GM18499 (cell line): ENCODE measurements around the gene HAGH.
A peak's percentile ranks its signal among the peaks of the same experiment; 100 is the strongest.
"Not testable (repeated sequence)": the region's sequence is repeated elsewhere in the genome, so short reads cannot be mapped to it uniquely, and the experiment has no call there.

Source experiments
- ATAC-seq: cut with Tn5 transposase; IDR thresholded peaks from one replicate; pipeline ENCODE4 v1.9.1; 2021; ENCODE audit warnings: moderate number of reproducible peaks; ENCODE audit not compliant: insufficient read depth, unreplicated experiment

Gene HAGH

DNA sequence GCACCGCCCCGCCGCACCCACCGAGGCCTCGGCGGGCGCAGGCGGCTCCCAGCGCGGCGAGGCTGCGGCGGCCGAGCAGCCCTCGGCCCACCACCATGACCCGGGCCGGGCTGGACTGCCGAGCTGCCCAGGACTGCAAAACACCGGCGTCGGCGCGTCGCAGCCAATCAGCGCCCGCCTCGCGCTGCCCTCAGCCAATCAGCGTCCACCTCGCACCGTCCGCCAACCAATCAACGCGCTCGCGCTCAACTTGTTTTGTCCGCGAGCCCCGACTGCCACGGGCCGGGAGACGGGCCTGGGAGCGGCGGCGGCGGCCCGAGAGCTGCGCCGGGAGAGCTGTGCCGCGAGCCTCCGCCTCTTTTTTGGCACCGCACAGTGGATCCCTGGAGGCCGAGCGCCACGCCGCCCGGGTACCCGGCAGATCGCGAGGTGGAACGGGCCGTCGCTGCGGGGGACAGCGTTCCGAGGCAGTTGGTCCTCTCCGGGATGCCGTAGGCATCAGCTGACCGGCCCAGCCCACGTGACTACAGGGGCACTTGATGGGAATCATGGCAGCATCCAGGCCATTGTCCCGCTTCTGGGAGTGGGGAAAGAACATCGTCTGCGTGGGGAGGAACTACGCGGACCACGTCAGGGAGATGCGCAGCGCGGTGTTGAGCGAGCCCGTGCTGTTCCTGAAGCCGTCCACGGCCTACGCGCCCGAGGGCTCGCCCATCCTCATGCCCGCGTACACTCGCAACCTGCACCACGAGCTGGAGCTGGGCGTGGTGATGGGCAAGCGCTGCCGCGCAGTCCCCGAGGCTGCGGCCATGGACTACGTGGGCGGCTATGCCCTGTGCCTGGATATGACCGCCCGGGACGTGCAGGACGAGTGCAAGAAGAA lies at the start of gene HAGH, which contains the start of gene FAHD1:
Gene HAGH, minus strand, starts transcription at position 135 of the 883 bp plus-strand sequence. Its CDS starts 38 bp downstream, at position 97.
Gene FAHD1, plus strand, starts transcription at position 516 of the 883 bp plus-strand sequence. Its CDS starts 33 bp downstream, at position 549.
- peak; percentile 51 for ATAC-seq

- not testable (repeated sequence) for ATAC-seq
Measured at GRCh38 chr16:1876066-1876465, 49.4 kb upstream of the HAGH start.

GRCh38 chr16:1874854-1875253 lies 48.2 kb upstream of the HAGH start:
- no peak for ATAC-seq

GRCh38 chr16:1871974-1872635 lies 45.5 kb upstream of the HAGH start, which contains the start of gene MEIOB:
Gene MEIOB (minus strand): TSS chr16:1872164. CDS start chr16:1868175, 3,989 bp downstream.
- no peak for ATAC-seq

DNA sequence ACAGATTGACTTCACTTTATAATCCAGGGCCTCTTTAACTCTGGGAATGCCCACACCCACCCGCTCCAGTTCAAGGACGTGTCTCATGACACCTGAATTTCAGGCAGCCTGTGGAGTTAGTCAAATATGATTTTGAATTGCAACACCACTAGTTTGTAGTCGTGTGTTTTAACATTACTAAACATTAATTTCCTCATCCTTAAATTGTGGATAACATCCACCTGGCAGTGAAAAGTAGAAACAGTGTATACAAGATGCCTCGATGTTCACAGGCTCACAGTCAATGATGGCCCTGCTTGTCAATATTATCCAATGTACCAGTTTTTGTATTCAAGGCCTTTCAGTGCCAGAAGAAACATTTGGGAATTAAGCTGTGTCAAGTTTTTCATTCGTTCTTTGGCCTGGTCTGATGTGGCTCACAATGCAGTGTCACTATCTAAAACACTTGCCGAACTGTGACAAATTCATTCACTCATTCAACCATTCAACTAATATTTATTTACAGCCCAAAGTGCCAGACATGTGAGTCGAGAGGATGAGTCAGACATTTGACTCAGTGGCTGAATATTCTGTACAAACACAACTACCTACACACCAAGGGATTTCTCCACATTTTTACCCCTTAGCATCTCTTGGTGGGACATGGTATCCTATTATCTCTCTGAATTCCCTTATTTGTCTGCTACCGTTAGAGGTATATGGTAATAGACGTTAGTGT lies 43.9 kb upstream of the HAGH start:
- ATAC-seq: no peak

DNA sequence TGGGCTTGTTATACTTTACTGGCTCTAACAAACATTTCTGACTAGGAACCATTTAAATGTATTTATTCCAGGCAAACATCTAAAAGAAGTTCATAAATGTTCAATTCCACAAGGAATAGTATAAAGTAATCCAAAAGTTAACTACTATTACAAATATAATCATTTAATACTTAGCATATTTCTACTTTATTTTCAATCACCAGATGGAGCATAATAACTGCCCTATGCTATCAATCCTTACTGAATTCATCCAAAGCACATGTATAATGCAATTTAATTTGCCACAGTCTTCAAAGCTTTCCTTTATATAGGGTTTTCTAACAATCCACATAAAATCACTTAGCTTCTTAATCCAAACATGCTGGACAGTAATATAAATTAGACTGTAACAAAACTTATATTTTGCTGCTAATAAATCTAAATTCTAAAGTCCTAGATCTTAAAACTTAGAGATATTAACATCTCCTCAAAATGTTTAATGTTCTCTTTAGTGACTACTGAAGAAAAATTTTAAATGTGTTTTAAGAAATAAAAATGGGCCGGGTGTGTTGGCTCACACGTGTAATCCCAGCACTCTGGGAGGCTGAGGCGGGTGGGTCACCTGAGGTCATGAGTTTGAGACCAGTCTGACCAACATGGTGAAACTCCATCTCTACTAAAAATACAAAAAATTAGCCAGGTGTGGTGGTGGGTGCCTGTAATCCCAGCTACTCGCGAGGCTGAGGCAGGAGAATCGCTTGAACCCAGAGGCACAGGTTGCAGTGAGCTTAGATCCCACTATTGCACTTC lies 39.5 kb upstream of the HAGH start:
- no peak for ATAC-seq

DNA sequence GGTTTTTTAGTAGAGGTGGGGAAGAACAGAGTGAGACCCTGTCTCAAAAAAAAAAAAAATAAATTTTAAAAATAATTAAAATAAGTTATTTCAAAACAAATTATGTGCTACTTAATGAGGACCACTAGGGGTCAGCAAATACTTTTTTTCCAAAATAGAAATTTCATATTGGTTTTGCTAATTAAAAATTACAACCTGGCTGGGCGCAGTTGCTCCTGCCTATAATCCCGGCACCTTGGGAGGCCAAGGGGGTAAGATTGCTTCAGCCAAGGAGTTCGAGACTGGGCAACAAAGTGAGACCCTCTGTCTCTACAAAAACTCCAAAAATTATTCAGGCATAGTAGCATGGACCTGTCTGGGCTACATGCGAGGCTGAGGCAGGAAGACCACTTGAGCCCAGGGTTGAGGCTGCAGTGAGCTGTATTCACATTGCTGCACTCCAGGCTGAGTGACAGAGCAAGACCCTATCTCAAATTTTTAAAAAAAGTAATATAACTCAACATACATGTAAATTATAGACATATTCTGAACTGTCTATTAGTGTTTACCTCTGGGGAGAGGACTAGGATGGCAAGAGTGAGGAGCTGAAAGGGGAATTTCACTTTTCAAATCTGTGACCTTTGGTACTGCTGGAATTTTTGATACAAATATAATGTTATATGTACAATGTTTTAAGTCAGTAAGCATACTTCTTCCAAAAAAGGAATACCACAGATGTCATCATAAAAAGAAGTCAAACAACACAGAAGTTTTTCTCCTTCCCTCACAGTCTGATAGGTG lies 37.2 kb upstream of the HAGH start:
- ATAC-seq: no peak

- no peak for ATAC-seq
Measured at GRCh38 chr16:1862394-1862793, 35.8 kb upstream of the HAGH start.

GRCh38 chr16:1861730-1862129 lies 35.1 kb upstream of the HAGH start:
- ATAC-seq: no peak

DNA sequence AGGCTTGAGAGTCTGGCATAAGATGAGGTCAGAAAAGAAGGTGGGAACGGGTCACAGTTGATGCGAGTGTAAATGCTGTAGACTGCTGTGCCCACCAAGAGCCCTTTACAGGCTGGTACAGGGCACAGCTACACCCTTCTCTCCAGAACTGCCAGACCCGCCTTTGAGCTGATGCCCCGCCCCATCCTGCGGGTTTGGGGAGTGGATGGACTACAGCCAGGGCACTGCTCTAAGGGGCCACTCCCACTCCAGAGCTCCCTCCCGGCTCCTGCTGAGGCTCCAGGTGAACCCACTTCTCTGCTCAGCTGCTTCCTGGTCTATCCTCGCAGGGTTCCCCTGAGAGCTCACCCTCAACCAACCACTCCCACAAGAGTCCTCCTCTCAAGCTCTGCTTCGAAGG lies 33.0 kb upstream of the HAGH start:
- ATAC-seq: no peak

GRCh38 chr16:1858189-1858865 lies 31.7 kb upstream of the HAGH start:
- no peak for ATAC-seq

DNA sequence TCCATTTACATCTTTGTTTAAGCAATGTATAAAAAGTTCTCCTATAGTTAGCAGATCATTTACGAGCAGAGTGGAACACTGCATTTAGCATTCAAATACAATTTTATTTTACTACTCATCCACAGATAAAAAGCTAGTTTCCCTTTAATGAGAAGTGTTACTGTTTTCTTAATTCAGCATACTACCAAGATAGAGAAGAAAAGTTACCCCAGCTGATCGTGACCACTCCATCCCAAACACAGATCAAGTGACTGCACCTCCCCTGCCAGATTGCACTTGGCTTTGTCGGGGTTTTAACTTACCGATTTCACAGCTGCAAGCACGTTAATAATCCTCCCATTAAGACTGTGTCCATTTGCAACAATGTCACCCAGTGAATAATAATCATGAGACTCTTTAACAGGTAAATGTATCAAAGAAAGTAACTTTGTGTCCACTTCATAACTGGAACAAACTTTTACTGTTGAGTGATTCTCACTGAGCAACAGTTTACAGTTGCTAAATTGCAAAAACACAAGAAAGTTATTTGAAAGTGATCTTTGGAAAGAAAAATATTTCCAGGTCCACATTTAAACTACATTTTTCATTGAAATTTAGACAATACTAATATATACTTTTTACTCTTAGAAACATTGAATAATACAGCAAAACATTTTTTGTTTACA lies 30.9 kb upstream of the HAGH start:
- no peak for ATAC-seq

DNA sequence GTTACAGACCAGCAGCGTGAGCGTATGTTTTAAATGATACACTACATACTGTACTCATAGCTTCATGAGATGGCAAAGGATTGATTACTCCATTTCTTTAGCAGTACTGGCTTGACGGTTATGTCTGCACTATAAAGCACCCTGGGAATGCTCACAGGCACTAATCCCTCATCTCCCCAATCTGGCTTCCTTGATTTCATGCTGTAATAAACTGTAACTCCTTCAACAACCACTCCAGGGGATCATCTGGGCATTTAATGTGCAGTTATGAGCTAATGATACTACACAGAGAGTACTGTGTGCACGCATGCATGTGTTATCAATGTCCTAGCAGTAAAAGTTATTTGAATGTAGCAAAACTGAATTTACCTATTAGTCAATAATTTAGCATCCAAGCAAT lies 25.2 kb upstream of the HAGH start:
- no peak for ATAC-seq

DNA sequence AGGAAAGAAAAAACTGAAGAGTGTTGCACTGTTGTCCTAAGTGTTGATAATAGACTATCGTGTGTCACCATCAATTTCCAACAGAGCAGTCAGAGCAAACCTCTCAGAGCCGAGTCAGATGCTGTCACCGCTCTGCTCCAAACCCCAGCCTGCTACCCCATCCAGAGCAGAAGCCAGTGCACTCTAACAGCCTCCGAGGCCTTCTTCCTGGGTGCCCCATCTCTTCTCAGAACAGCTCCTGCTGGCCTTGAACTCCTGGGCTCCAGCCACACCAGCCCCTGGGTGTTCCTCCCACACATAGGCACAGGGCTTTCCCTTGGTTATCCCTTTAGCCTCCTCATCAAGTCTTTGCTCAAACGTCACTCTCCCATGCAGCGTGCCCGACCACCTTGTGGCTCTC lies 24.4 kb upstream of the HAGH start:
- ATAC-seq: no peak

- no peak for ATAC-seq
Measured at GRCh38 chr16:1846416-1846815, 19.8 kb upstream of the HAGH start.

- no peak for ATAC-seq
Measured at GRCh38 chr16:1845985-1846384, 19.4 kb upstream of the HAGH start.

DNA sequence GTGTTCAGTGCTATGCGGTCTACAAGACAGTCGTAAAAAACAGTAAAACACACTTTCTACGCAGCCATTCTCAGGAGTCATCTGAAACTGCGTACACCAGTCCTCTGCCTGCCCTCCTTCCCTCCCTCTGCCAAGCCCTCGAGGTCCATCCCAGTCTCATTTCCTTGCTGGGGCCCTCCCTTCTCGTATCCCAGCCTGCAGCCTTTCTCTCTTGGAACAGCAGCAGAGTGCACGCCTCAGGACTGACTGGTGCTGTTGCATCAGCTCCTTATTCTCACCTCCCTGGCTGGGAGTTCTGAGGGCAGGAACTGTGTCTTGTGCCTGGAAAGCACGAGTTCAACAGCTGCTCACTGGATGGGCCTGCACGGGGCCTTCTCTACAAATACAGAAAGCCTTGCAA lies 12.9 kb upstream of the HAGH start:
- no peak for ATAC-seq

- no peak for ATAC-seq
Measured at GRCh38 chr16:1834096-1834495, 7.5 kb upstream of the HAGH start.
